AG09319 (cell line): Measurements from ENCODE around the gene RANGAP1.
"Not testable (repeated sequence)": the region's sequence is repeated elsewhere in the genome, so short reads cannot be mapped to it uniquely, and the experiment has no call there.

ENCODE experiments used
- DNase-seq: peaks from one replicate; pipeline ENCODE4 v3.0.0-alpha.2; 2010; ENCODE audit warnings: low read depth; ENCODE audit errors: extremely low read depth
- TF ChIP-seq, protein P1 (sequence below): IDR thresholded peaks from 2 replicates; pipeline ENCODE4 v1.5.1; 2011; ENCODE audit warnings: low read depth, mild to moderate bottlenecking, inconsistent platforms, low read length, moderate library complexity

RANGAP1 gene

DNA sequence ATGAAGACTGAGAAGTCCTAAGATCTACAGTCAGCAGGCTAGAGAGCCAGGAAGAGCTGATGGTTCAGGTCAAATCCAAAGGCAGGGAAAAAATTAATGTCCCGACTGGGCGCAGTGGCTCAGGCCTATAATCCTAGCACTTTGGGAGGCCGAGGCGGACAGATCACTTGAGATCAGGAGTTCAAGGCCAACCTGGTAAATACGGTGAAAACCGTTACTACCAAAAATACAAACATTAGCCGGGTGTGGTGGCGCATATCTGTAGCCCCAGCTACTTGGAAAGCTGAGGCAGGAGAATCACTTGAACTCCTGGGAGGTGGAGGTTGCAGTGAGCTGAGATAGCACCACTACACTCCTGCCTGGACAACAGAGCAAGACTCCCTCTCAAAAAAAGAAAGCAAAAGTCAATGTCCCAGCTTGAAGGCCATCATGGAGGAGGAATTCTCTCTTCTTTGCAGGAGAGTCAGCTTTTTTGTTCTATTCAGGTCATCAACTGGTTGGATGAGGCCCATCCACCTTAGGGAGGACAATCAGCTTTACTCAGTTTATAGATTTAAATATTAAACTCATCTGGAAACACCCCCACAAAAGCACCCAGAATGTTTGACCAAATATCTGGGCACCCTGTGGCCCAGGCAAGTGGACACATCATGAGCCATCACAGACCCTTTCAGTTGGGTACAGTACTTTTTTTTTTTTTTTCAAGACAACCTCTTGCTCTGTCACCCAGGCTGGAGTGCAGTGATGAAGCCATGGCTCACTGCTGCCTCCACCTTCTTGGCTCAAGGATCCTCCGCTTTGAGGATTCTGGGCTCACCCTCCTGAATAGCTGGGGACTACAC, 11.1 kb upstream of the RANGAP1 start:
- TF ChIP-seq, protein P1, sequence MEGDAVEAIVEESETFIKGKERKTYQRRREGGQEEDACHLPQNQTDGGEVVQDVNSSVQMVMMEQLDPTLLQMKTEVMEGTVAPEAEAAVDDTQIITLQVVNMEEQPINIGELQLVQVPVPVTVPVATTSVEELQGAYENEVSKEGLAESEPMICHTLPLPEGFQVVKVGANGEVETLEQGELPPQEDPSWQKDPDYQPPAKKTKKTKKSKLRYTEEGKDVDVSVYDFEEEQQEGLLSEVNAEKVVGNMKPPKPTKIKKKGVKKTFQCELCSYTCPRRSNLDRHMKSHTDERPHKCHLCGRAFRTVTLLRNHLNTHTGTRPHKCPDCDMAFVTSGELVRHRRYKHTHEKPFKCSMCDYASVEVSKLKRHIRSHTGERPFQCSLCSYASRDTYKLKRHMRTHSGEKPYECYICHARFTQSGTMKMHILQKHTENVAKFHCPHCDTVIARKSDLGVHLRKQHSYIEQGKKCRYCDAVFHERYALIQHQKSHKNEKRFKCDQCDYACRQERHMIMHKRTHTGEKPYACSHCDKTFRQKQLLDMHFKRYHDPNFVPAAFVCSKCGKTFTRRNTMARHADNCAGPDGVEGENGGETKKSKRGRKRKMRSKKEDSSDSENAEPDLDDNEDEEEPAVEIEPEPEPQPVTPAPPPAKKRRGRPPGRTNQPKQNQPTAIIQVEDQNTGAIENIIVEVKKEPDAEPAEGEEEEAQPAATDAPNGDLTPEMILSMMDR: no peak
- no peak for DNase-seq

DNA sequence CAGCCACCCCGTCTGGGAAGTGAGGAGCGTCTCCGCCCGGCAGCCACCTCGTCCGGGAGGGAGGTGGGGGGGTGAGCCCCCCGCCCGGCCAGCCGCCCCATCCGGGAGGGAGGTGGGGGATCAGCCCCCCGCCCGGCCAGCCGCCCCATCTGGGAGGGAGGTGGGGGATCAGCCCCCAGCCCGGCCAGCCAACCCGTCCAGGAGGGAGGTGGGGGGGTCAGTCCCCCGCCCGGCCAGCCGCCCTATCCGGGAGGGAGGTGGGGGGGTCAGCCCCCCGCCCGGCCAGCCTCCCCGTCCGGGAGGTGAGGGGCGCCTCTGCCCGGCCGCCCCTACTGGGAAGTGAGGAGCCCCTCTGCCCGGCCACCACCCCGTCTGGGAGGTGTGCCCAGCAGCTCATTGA, 8.8 kb upstream of the RANGAP1 start:
- not testable (repeated sequence) for DNase-seq

DNA sequence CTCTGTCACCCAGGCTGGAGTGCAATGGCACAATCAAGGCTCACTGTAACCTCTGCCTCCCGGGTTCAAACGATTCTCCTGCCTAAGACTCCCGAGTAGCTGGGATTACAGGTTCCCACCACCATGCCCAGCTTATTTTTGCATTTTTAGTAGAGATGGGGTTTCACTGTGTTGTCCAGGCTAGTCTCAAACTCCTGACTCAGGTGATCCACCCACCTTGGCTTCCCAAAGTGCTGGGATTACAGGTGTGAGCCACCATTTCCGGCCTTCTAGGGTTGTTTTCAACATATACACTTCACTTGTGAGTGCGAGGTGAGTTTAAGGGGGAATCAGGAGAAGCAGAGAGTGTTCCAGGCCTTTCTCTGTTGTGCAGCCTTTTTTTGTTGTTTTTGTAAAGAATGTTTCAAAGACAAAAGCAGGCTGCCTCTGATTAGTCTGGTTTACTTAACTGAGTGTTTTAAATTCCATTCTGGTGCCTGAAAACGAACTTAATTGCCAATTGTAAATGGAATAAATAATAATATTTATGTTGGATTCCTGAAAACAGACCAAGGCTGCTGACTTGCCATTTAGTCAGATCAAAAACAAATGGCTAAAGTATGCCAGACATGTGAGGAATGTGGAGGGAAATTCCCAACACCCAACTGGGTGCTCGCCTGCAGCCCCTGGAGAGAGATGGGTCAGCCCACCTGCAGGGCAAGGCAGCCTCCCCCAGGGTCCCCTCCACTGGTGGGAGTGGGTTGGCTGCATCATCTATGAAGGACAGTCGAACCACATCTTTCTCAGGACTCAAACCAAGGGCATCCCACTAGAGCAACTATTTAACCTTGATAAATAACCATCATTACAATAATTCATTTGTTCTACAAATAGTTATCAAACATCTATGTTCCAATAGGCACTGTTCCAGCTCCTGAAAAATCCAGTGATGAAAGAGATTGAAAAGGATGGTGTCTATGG, 4.6 kb upstream of the RANGAP1 start:
- peak; percentile 70 for DNase-seq
- TF ChIP-seq, protein P1: no peak

DNA sequence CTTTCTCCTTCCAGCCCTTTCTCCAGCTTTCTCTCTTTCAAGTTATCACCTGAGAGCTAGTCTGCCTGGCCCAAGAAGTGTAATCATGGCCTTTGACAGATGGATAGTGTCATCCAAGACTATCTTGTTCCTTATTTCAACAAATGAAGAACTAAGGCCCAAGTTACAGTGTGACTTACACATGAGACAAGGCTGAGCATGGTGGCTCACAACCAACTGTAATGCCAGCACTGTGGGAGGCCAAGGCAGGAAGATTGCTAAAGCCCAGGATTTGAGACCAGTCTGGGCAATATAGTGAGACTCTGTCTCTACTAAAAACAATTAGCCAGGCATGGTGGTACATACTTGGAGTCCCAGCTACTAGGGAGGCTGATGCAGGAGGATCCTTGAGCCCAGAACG, 3.7 kb upstream of the RANGAP1 start:
- TF ChIP-seq, protein P1: no peak
- DNase-seq: no peak

DNA sequence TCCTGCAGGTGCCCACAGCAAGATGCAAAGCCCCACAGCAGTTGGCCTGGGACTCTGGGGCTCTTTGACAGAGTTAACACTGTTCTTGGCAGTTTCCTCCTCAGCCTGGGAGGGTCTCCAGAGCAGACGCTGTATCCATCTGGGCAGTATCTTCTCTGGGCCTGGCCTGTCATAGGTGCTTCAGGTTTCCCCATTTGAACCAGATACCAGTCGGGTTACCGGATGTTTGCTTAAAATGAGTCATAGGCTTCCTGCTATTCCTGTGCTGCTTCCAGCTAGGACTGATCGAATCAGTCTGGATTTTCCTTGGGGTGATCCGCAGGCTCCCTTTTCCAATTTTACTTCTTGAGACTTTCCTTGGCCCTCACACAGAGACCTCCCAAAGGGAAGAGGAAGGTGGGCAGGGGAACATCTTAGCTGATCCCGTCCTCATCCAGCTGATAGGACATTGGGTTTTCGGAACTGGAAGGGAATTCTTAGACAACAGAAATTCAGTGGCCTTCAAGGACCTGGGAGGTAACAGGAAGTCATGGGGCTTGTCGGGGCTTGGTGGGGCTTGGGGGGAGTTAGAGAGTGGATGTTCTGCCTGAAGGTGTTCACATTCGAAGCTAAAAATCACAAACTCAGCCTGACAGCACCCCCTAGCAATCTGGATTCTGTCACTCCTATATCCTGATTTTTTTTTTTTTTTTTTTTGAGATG, 2.4 kb upstream of the RANGAP1 start:
- TF ChIP-seq, protein P1: no peak
- no peak for DNase-seq

DNA sequence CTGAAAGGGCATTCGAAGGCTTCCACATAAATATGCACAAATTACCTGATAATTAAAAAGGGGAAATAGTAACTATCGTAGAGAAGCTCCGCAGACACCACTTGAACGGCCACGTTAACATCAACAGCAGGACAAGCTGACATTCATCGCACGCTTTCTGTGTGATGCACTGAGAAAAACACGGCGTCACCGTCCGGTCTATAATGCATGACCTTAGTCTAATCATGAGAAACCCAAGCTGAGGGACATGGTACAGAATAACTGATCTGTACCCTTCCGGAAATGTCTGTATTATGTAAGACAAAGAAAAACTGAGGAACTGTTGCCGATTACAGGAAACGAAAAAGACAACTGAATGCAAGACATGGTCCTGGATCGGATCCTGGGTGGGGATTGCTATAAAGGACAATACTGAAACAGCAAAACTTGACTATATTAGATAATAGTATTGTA, 678 bp upstream of the RANGAP1 start:
- TF ChIP-seq, protein P1: no peak
- no peak for DNase-seq

DNA sequence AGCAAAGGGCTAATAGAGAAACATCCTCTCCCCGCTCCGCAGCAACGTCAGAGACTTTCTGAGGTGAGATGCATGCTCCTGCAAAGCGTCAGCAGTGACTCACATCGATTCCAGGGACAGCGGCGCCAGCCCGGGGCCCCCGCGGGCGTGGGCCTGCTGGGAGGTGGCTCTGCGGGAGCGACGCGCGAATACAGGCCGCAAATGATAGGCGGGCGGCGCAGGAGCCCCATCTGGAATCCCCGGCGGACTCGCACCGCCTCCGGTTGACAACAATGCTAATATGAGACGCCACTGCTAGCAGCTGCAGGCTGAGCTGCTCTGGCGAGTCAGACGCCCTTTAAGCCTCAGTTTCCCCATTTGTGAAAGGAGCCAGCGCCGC, 557 bp downstream of the RANGAP1 start:
- TF ChIP-seq, protein P1: no peak
- DNase-seq: peak; percentile 50
